Gastrocnemius medialis (tissue), 4 donors: ENCODE results near the gene SYMPK. TPM values are rescaled to one million over a fixed set of nuclear protein-coding genes. Genes with fewer than 3 reads are reported as not detected.

Source experiments
- ATAC-seq, 2 donors: fragments of 150-250 bp; one replicate each; pipeline ENCODE4 v1.9.1; 2016
- DNase-seq, 2 donors: peaks; one replicate each; pipeline ENCODE4 v3.0.0-alpha.2; 2019
- H3K27ac ChIP-seq, 4 donors: fragments of 200-600 bp; sonication (generic); 1 replicate in 1 of 4; 2 replicates in 3 of 4; pipeline ENCODE4 v1.5.1; 2016 to 2018; ENCODE audit warnings: mild to moderate bottlenecking in 2 of 4, moderate library complexity in 1 of 4
- H3K27me3 ChIP-seq, 3 donors: fragments of 200-600 bp; sonication (generic) in 2 of 3; 1 replicate in 1 of 3; 2 replicates in 2 of 3; pipeline versions ENCODE4 v1.5.1 to v1.6.0; 2016 to 2019; ENCODE audit warnings: mild to moderate bottlenecking in 1 of 3, moderate library complexity in 1 of 3
- H3K36me3 ChIP-seq, 2 donors: fragments of 200-600 bp; sonication (generic) in 1 of 2; one replicate each; pipeline ENCODE4 v1.5.1; 2017 to 2018
- H3K4me1 ChIP-seq, 2 donors: fragments of 200-600 bp; sonication (generic) in 1 of 2; one replicate each; pipeline ENCODE4 v1.5.1; 2016 to 2017; ENCODE audit warnings: mild to moderate bottlenecking in 2 of 2
- H3K4me3 ChIP-seq, 4 donors: fragments of 200-600 bp; sonication (generic) in 3 of 4; 1 replicate in 1 of 4; 2 replicates in 3 of 4; pipeline ENCODE4 v1.5.1; 2016 to 2019; ENCODE audit warnings: mild to moderate bottlenecking in 2 of 4
- H3K9me3 ChIP-seq, 3 donors: fragments of 200-600 bp; sonication (generic) in 2 of 3; 1 replicate in 1 of 3; 2 replicates in 2 of 3; pipeline ENCODE4 v1.5.1; 2016 to 2019
- POLR2A ChIP-seq, 2 donors: fragments of 450-650 bp; IDR thresholded peaks; one replicate each; pipeline ENCODE4 v1.6.1; 2017; ENCODE audit warnings: antibody characterized with exemption in 2 of 2, mild to moderate bottlenecking in 2 of 2, moderate library complexity in 2 of 2
- in situ Hi-C, 4 donors: fragments of 200-750 bp; cut with MboI; loops; one replicate each; pipeline versions ENCODE4 v1.15.0 to v1.8.0; 2017; ENCODE audit warnings: low sequenced_read_pairs in 4 of 4
- intact Hi-C: fragments of 100-400 bp; cut with DNase I; formaldehyde crosslinking; loops from one replicate; pipeline ENCODE4 v1.15.1; 2023; ENCODE audit warnings: low total_unique reads
- total RNA-seq, 4 donors: library from RNA; depleted of rRNA; stranded (reverse); fragments of >200 nt; gene quantifications; one replicate each; pipeline versions ENCODE4 v1.1.0 to v1.2.3, GENCODE V29; 2016
- TF ChIP-seq, protein P1 (sequence below), 5 experiments: fragments of 450-650 bp in 3 of 5; fragments of 200-600 bp in 2 of 5; sonication (generic) in 2 of 5; IDR thresholded peaks in 4 of 5; conservative IDR thresholded peaks in 1 of 5; 1 replicate in 4 of 5; 2 replicates in 1 of 5; pipeline ENCODE4 v1.5.1; 2016 to 2019; ENCODE audit warnings: antibody characterized with exemption in 5 of 5, mild to moderate bottlenecking in 3 of 5, moderate library complexity in 3 of 5

Gene SYMPK
- total RNA-seq, 4 donors from 2014 or later: 14.1 to 64.6 (median 34.9) TPM

DNA sequence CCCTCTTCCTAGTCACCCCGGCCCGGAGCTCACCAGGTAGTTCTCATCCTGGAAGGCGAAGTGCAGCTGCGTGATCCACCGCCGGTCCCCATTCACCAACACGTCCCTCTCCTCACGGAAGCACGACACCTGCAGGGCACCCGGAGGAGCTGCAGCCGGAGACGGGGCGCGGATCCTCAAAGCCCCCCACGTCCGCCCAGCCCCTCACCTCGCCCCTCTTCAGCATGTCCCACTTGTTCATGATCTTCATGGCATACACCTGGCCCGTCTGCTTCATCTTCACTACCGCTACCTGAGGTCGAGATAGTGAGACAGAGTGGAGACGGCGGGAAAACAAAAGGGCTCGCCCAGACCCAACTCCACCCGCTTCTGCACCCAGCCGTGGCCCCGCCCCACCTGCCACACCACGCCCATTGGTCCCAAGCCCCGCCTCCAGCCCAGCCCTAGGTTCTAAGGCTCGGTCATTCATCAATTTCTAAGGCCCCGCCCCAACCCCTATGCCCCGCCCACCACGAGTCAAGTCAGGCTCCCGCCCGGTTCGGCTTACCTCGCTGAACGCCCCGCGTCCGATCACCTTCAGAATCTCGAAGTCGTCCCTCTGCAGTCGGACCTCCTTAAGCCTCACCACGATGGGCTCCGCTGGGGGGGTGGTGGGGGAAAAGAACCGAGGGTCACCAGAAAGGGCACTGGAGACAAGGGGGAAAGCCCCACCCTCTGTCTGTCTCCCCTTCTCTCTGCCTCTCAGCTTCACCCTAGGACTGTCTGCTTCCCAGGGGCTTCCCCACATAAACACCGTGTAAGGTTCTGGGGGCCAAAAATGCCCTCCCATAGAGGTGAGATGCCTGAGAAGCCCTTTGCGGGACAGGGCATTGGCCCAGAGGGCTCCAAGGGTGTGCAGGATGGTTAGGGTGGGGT lies 83.5 kb downstream of the SYMPK start:
- Histone ChIP-seq H3K27me3 (no peaks in the 10 kb centered on the region), H3K36me3 (peaks cover 0 to 38% of the 10 kb centered on the region in 2 donors), H3K27ac (peak overlapping the region; percentile 96 to 100 (median 99)), H3K4me3 (peak overlapping the region in 1 of 4 donors; percentile 75), H3K9me3 (no peaks in the 10 kb centered on the region), H3K4me1 (peaks cover 32 to 52% of the 10 kb centered on the region in 2 donors)
- peak in 1 of 2 donors; percentile 63 for DNase-seq
- intact Hi-C loops (loop anchor here (10.0 kb wide), 1 partner anchor 455 kb away; the partner anchor contains the start of gene CKM), in situ Hi-C loops (no loop called here)
- ATAC-seq: no peak
- no peak for TF ChIP-seq POLR2A (IDR thresholded peaks at IDR 0.05)
- TF ChIP-seq, protein P1, sequence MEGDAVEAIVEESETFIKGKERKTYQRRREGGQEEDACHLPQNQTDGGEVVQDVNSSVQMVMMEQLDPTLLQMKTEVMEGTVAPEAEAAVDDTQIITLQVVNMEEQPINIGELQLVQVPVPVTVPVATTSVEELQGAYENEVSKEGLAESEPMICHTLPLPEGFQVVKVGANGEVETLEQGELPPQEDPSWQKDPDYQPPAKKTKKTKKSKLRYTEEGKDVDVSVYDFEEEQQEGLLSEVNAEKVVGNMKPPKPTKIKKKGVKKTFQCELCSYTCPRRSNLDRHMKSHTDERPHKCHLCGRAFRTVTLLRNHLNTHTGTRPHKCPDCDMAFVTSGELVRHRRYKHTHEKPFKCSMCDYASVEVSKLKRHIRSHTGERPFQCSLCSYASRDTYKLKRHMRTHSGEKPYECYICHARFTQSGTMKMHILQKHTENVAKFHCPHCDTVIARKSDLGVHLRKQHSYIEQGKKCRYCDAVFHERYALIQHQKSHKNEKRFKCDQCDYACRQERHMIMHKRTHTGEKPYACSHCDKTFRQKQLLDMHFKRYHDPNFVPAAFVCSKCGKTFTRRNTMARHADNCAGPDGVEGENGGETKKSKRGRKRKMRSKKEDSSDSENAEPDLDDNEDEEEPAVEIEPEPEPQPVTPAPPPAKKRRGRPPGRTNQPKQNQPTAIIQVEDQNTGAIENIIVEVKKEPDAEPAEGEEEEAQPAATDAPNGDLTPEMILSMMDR (IDR thresholded peaks at IDR 0.05 in 4 of 5, conservative IDR thresholded peaks at IDR 0.05 in 1 of 5): peak in 2 of 5 experiments; percentile 25 to 33

DNA sequence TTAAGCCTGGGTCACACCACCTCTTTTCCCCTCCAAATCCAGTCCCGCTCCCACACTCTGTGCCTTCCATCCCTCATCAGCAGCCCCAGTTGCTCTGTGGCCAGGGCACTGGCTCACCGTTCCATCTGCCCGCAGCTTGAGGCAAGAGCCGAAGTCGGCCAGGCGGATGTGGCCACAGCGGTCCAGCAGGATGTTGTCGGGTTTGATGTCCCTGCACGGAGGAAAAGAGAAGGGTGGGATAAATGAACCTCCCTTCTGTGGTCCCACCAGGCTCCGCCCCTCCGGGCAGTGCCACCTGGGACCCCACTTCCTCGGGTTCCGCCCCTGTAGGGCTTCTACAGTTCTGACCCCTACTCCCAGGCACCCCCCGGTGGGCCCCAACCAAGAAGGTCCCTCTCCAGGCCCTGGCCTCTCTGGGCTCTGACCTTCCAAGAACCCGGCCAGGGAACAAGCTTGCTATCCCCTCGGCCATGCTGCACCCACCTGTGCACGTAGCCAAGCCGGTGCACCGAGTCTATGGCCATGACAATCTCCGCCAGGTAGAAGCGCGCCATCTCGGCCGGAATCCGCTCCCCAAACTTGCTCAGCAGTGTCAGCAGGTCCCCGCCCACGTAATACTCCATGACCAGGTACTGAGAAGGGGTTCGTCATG lies 84.8 kb downstream of the SYMPK start:
- no peak for TF ChIP-seq POLR2A (IDR thresholded peaks at IDR 0.05)
- TF ChIP-seq, protein P1 (IDR thresholded peaks at IDR 0.05 in 4 of 5, conservative IDR thresholded peaks at IDR 0.05 in 1 of 5): no peak
- Histone ChIP-seq H3K27me3 (no peaks in the 10 kb centered on the region), H3K36me3 (peaks cover 0 to 44% of the 10 kb centered on the region in 2 donors), H3K4me3 (no peak overlapping the region), H3K9me3 (no peaks in the 10 kb centered on the region), H3K4me1 (peaks cover 18 to 39% of the 10 kb centered on the region in 2 donors), H3K27ac (no peak overlapping the region)
- DNase-seq (no peak), ATAC-seq (no peak)
- intact Hi-C loops: no loop called here
- in situ Hi-C loops: no loop called here

DNA sequence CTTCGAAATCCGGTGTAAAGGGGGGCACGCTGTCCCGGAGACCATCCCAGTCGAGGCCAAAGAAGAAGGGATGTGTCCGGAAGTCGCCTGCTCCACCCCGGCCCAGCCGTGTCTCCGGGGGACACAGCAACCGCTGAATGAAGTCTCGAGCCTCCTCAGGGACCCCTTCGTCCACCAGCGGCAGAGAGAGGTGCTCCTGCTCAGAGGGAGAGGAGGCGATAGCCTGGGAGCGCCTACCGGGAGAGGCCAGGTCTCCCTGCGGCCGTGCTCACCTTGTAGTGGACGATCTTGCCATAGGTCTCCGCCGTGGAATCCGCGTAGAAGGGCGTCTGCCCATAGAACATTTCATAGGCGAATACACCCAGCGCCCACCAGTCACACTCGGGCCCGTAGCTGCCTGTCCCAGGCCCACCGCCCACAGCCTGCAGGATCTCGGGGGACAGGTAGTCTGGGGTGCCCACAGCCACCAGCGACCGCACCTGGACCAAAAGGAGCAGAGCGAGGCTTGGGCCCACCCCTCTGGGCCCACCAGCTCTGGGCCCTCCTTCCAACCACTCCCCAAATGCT lies 85.5 kb downstream of the SYMPK start:
- ATAC-seq (no peak), DNase-seq (no peak)
- no peak overlapping the region for H3K27ac ChIP-seq
- in situ Hi-C loops: no loop called here
- peaks cover 0 to 48% of the 10 kb centered on the region in 2 donors for H3K36me3 ChIP-seq
- H3K27me3 ChIP-seq: no peaks in the 10 kb centered on the region
- H3K9me3 ChIP-seq: no peaks in the 10 kb centered on the region
- no peak for TF ChIP-seq POLR2A (IDR thresholded peaks at IDR 0.05)
- TF ChIP-seq, protein P1 (IDR thresholded peaks at IDR 0.05 in 4 of 5, conservative IDR thresholded peaks at IDR 0.05 in 1 of 5): no peak
- peaks cover 15 to 34% of the 10 kb centered on the region in 2 donors for H3K4me1 ChIP-seq
- intact Hi-C loops: no loop called here
- no peak overlapping the region for H3K4me3 ChIP-seq

DNA sequence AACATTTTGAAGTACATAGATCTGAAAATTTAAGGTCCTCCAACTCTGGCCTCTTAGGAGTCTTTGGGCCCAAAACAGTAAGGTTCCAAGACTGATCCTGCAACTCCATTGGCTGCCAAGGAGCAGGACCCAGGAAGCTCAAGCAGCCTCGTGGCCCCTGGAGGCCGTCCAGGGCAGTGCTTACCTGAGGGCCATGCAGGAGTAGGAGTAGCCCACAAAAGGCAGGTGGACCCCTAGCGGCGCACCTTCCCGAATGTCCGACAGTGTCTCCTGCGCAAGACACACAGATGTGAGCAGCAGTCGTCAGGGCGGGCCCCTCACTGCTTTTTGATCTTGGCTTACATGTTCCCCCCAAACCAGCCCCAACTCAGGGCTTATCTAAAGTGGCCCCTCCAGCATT lies 88.2 kb downstream of the SYMPK start:
- ATAC-seq: no peak
- no peaks in the 10 kb centered on the region for H3K9me3 ChIP-seq
- no peak for DNase-seq
- peaks cover 0 to 48% of the 10 kb centered on the region in 2 donors for H3K36me3 ChIP-seq
- H3K27me3 ChIP-seq: no peaks in the 10 kb centered on the region
- H3K27ac ChIP-seq: peak overlapping the region in 1 of 4 donors; percentile 29
- in situ Hi-C loops (no loop called here), intact Hi-C loops (no loop called here)
- no peak overlapping the region for H3K4me3 ChIP-seq
- H3K4me1 ChIP-seq: peaks cover 3 to 14% of the 10 kb centered on the region in 2 donors
- TF ChIP-seq POLR2A (IDR thresholded peaks at IDR 0.05): no peak
- TF ChIP-seq, protein P1 (IDR thresholded peaks at IDR 0.05 in 4 of 5, conservative IDR thresholded peaks at IDR 0.05 in 1 of 5): no peak
